Endothelial cell of umbilical vein (primary cell): ENCODE data around the gene BCAR3. TPM values are rescaled to one million over a fixed set of nuclear protein-coding genes. Genes with fewer than 3 reads are reported as not detected.

Source experiments
- BruUV-seq: library from RNA; stranded (reverse); fragments of 400-500 nt; replicated peaks from 2 replicates; lab custom pipeline; 2021; lab: Mats Ljungman, UMichigan
- CTCF ChIA-PET: fragments of 300-600, 350-600 bp; sonication (Branson Sonifier 250); formaldehyde crosslinking; loops from one replicate; lab custom pipeline; 2021; ENCODE audit warnings: antibody characterized with exemption, inconsistent platforms; lab: Charles Lee
- POLR2A ChIA-PET: fragments of 300-600, 350-600 bp; sonication (Branson Sonifier 250); formaldehyde crosslinking; loops from one replicate; lab custom pipeline; 2021; ENCODE audit warnings: antibody characterized with exemption, inconsistent platforms; lab: Charles Lee
- DNase-seq: peaks from one replicate; pipeline ENCODE4 v3.0.0-alpha.2; 2011; ENCODE audit warnings: low read depth, low spot score
- FAIRE-seq: peaks from 2 replicates; lab custom pipeline; 2011; peaks lifted over from hg19 to GRCh38; lab: Jason Lieb, UNC
- H2AFZ ChIP-seq: 2 replicates; pipeline ENCODE4 v1.6.0; 2012; ENCODE audit warnings: low read depth, low read length, control low read depth, inconsistent platforms
- H3K27ac ChIP-seq: 2 replicates; pipeline ENCODE4 v1.5.1; 2011; ENCODE audit warnings: low read depth, mild to moderate bottlenecking, control low read depth, low read length, moderate library complexity; ENCODE audit not compliant: insufficient read depth
- H3K27me3 ChIP-seq, 2 experiments: 2 replicates each; pipeline versions ENCODE4 v1.6.0 to v1.6.1; 2011; ENCODE audit warnings: low read length in 2 of 2, mixed read lengths in 1 of 2; ENCODE audit not compliant: control insufficient read depth in 2 of 2, insufficient read depth in 2 of 2
- H3K36me3 ChIP-seq, 2 experiments: 2 replicates in 1 of 2; 3 replicates in 1 of 2; pipeline ENCODE4 v1.5.1; 2011; ENCODE audit warnings: low read length in 2 of 2, mild to moderate bottlenecking in 1 of 2, moderate library complexity in 1 of 2; ENCODE audit not compliant: control insufficient read depth in 2 of 2, insufficient read depth in 2 of 2; ENCODE audit errors: extremely low read depth in 1 of 2
- H3K4me1 ChIP-seq: 3 replicates; pipeline ENCODE4 v1.5.1; 2011; ENCODE audit warnings: mild to moderate bottlenecking, low read length; ENCODE audit not compliant: control insufficient read depth, insufficient read depth; ENCODE audit errors: extremely low read depth
- H3K4me2 ChIP-seq: 2 replicates; pipeline ENCODE4 v1.6.1; 2011; ENCODE audit warnings: low read length, control low read depth, mixed read lengths; ENCODE audit not compliant: insufficient read depth
- H3K4me3 ChIP-seq, 3 experiments: fragments of 200-600 bp in 1 of 3; sonication (generic), shearing (Covaris generic) in 1 of 3; replicated peaks in 1 of 3; 2 replicates each; pipeline ENCODE4 v1.5.1; 2011 to 2016; ENCODE audit warnings: control low read depth in 3 of 3, low read length in 3 of 3, mild to moderate bottlenecking in 2 of 3, inconsistent platforms in 1 of 3, low read depth in 1 of 3, moderate library complexity in 1 of 3; ENCODE audit not compliant: insufficient read depth in 1 of 3
- H3K79me2 ChIP-seq: 2 replicates; pipeline ENCODE4 v1.6.0; 2012; ENCODE audit warnings: low read length, inconsistent platforms; ENCODE audit not compliant: control insufficient read depth, insufficient read depth
- H3K9ac ChIP-seq: replicated peaks from 2 replicates; pipeline ENCODE3; 2011; ENCODE audit warnings: low read length, control low read depth; ENCODE audit not compliant: insufficient read depth; ENCODE audit errors: extremely low read depth
- H3K9me1 ChIP-seq: replicated peaks from 3 replicates; pipeline ENCODE4 v1.6.0; 2011; ENCODE audit warnings: mild to moderate bottlenecking, low read length; ENCODE audit not compliant: control insufficient read depth, insufficient read depth; ENCODE audit errors: extremely low read depth
- H3K9me3 ChIP-seq: replicated peaks from 2 replicates; pipeline ENCODE4 v1.5.1; 2012; ENCODE audit warnings: low read length, inconsistent platforms; ENCODE audit not compliant: control insufficient read depth, insufficient read depth
- H4K20me1 ChIP-seq: replicated peaks from 2 replicates; pipeline ENCODE3; 2011; ENCODE audit warnings: mild to moderate bottlenecking, low read length; ENCODE audit not compliant: control insufficient read depth, insufficient read depth; ENCODE audit errors: extremely low read depth
- EZH2 ChIP-seq: IDR thresholded peaks from 2 replicates; pipeline ENCODE4 v1.6.1; 2012; ENCODE audit warnings: borderline replicate concordance, low read depth, mild to moderate bottlenecking, moderate library complexity, low read length, inconsistent platforms; ENCODE audit not compliant: severe bottlenecking
- FOS ChIP-seq: IDR thresholded peaks from 2 replicates; pipeline ENCODE4 v1.6.1; 2011; ENCODE audit warnings: mild to moderate bottlenecking, low read length, moderate library complexity, borderline replicate concordance; ENCODE audit not compliant: insufficient read depth
- GATA2 ChIP-seq: IDR thresholded peaks from 2 replicates; pipeline ENCODE4 v1.7.0; 2011; ENCODE audit warnings: low read depth, mild to moderate bottlenecking, moderate library complexity, mixed read lengths, low read length; ENCODE audit not compliant: insufficient read length, insufficient read depth
- JUN ChIP-seq: IDR thresholded peaks from 2 replicates; pipeline ENCODE4 v1.6.1; 2011; ENCODE audit warnings: borderline replicate concordance, low read depth; ENCODE audit not compliant: insufficient read length, insufficient read depth
- MAX ChIP-seq: IDR thresholded peaks from 2 replicates; pipeline ENCODE4 v1.6.1; 2011; ENCODE audit not compliant: insufficient read depth, insufficient read length
- MYC ChIP-seq: IDR thresholded peaks from one replicate; pipeline ENCODE4 v1.6.1; 2011; ENCODE audit warnings: mild to moderate bottlenecking, low read depth, low read length
- POLR2A ChIP-seq: IDR thresholded peaks from 2 replicates; pipeline ENCODE4 v1.6.1; 2012; ENCODE audit warnings: low read depth, mild to moderate bottlenecking, control low read depth, low read length
- dilution Hi-C: fragments of 300-500 bp; cut with MboI; formaldehyde crosslinking; loops from one replicate; pipeline ENCODE4 v1.15.0; 2019; ENCODE audit warnings: low sequenced_read_pairs; ENCODE audit not compliant: extremely low pct_ligation_motif_present
- intact Hi-C: fragments of 100-400 bp; cut with micrococcal nuclease; formaldehyde crosslinking; loops from one replicate; pipeline ENCODE4 v1.10.0; 2022
- polyA plus RNA-seq, 4 experiments: library from polyadenylated mRNA; depleted of rRNA in 3 of 4; stranded (reverse) in 3 of 4; unstranded in 1 of 4; fragments of >200 nt; gene quantifications; 2 replicates each; pipeline versions ENCODE4 v1.2.1 to v1.2.3, GENCODE V29; 2011 to 2012; ENCODE audit warnings: missing spikeins in 1 of 4
- total RNA-seq: library from RNA; stranded (reverse); gene quantifications from 2 replicates; pipeline ENCODE4 v1.2.3, GENCODE V29; 2021

The BCAR3 gene
- total and polyA plus RNA-seq, 2 donors (not counting 3 experiments of a cell fraction or from before 2014, with no cell fraction given), result 17.5 to 32.9 TPM

- no TSS peak for BruUV-seq
- dilution Hi-C loops, result no loop called here
- POLR2A ChIA-PET, result interaction anchor here (1.6 kb wide), 1 partner anchor 60 kb away, joined by 3 read pairs; no protein-coding TSS in a partner anchor
These were observed 116.0 kb downstream of the BCAR3 start for GRCh38 chr1:93565496-93566206.

GRCh38 chr1:93559695-93560094 is 121.9 kb downstream of the BCAR3 start:
- Histone ChIP-seq H3K27ac (no peak overlapping the region), H3K9me1 (no peaks in the 10 kb centered on the region), H3K9me3 (no peaks in the 10 kb centered on the region), H3K36me3 (peaks cover 7 to 25% of the 10 kb centered on the region in 2 experiments), H4K20me1 (peaks cover 3% of the 10 kb centered on the region), H3K79me2 (no peaks in the 10 kb centered on the region), H3K4me2 (no peak overlapping the region), H2AFZ (no peak overlapping the region), H3K4me1 (peaks cover 22% of the 10 kb centered on the region), H3K4me3 (no peak overlapping the region), H3K9ac (no peak overlapping the region), H3K27me3 (no peaks in the 10 kb centered on the region)
- intact Hi-C loops, result no loop called here
- no peak for FAIRE-seq
- dilution Hi-C loops, result no loop called here
- no peak for DNase-seq
- POLR2A ChIA-PET, result interaction anchor here (0.6 kb wide), 1 partner anchor 12 kb away, joined by 3 read pairs; no protein-coding TSS in a partner anchor
- BruUV-seq, result no TSS peak
- CTCF ChIA-PET, result no interaction called here
- TF ChIP-seq MAX, result no peak
- TF ChIP-seq POLR2A, result no peak
- no peak for TF ChIP-seq MYC
- no peak for TF ChIP-seq FOS
- no peak for TF ChIP-seq EZH2

More at GRCh38 chr1:93565496-93566206, 116.0 kb downstream of the BCAR3 start:
- Histone ChIP-seq H3K4me1 (peaks cover 20% of the 10 kb centered on the region), H2AFZ (no peak overlapping the region), H4K20me1 (peaks cover under 1% of the 10 kb centered on the region), H3K4me2 (no peak overlapping the region), H3K36me3 (peaks cover 21 to 22% of the 10 kb centered on the region in 2 experiments), H3K79me2 (peaks cover 8% of the 10 kb centered on the region), H3K9me3 (no peaks in the 10 kb centered on the region), H3K9me1 (no peaks in the 10 kb centered on the region), H3K27ac (peak overlapping the region; percentile 15), H3K4me3 (no peak overlapping the region), H3K9ac (no peak overlapping the region), H3K27me3 (no peaks in the 10 kb centered on the region)
- FAIRE-seq (no peak), DNase-seq (no peak)
- intact Hi-C loops, result loop anchor here (1.0 to 5.0 kb wide), 5 partner anchors 43 to 263 kb away; no protein-coding TSS in a partner anchor
- TF ChIP-seq FOS (no peak), JUN (no peak), GATA2 (no peak)
- CTCF ChIA-PET, result interaction anchor here (0.7 to 1.5 kb wide), 2 partner anchors 10 to 279 kb away, joined by 3 to 4 read pairs; no protein-coding TSS in a partner anchor
